DMS153 treated with DMSO at 0.1 percent for 48 hours (cell line): ENCODE measurements around the gene SLC12A9.

Experiments
- DNase-seq: peaks from one replicate; lab custom pipeline; 2025; ENCODE audit not compliant: unreplicated experiment; lab: John Stamatoyannopoulos, UW

Gene SLC12A9

DNA sequence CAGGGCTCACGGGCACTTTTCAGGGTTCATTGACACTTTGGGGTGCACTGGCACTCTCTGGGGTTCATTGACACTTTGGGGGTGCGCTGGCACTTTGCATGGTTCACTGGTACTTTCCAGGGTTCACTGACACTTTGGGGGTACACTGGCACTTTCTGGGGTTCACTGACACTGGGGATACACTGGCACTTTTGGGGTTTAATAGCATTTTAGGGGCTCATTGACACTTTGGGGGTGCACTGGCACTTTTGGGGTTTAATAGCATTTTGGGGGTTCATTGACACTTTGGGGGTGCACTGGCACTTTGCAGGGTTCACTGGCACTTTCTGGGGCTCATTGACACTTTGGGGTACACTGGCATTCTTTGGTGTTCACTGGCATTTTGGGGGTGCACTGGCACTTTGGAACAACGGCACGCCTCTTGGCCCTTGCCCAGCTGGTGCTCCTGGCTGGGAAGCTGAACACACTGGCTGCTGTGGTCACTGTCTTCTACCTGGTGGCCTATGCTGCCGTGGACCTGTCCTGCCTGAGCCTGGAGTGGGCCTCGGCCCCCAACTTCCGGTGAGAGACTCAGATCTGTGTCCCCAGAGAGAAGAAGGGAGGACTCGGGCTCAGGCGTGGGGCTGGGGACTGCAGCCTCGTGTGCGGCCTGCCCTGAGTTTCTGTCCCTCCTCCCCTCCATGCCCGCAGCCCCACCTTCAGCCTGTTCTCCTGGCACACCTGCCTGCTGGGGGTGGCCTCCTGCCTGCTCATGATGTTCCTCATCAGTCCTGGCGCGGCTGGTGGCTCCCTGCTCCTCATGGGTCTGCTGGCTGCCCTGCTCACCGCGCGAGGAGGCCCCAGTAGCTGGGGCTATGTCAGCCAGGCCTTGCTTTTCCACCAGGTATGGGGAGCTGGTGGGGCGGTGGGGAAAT lies 8.4 kb downstream of the SLC12A9 start:
- DNase-seq, result no peak

DNA sequence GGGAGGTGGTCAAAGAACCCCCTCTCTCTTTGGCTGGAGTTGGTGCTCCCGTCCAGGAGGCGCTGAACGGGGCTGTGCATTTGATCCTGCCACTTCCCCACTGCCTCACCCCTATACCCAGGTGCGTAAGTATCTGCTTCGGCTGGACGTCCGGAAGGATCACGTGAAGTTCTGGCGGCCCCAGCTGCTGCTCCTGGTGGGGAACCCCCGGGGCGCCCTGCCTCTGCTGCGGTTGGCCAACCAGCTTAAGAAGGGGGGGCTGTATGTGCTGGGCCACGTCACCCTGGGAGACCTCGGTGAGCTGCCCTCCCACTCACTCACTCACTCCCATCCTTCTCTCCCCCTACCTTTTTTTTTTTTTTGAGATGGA lies 9.1 kb downstream of the SLC12A9 start:
- DNase-seq, result no peak

DNA sequence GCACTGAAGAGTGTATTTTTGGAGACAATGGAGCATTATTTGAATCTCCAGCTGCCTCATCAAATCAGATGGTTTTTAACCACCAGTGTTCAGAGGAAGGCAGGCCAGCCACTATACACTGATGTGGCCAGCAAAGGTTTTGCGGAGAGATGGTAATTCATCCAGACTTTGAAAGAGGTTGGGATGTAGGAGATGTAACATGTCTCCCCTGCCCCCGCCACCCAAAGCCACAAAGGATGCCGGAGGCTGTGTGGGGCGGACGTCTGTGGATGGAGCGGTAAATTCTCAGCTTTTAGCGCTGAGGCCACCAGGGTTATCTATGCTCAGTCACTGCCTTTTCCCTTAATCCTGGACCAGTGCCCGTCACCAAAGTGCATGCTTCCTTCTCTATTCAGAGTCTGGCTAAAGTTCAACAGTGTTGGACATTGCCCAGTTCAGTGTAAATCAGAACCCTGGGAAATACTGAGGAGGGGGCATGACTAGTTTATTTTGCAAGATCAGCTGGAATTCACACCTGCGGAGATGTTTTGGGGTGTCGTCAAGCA lies 11.0 kb downstream of the SLC12A9 start:
- no peak for DNase-seq

DNA sequence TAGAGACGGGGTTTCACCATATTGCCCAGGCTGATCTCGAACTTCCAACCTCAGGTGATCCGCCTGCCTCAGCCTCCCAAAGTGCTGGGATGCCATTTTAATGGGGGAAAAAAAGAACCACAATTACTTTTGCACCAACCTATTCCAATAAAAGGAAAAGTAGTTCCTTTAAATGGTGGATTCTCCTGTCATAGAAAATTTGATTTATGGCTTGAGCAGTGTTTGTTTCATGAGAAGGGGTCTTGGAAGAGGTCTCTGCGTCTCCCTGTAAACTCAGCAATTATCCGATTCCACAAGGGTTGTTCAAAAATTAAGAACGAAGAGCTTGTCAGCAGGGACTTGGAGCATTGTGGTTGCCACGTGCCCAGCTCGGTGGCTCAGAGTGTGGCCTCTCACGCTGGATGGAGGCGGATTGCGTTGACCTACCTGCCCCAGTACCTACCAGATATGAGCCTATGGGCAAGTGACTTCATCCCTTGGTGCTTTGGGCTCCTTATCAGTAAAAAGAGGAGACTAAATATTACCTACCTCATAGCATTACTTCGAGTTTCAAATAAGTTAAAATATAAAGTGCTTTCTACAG lies 11.8 kb downstream of the SLC12A9 start:
- DNase-seq, result no peak

DNA sequence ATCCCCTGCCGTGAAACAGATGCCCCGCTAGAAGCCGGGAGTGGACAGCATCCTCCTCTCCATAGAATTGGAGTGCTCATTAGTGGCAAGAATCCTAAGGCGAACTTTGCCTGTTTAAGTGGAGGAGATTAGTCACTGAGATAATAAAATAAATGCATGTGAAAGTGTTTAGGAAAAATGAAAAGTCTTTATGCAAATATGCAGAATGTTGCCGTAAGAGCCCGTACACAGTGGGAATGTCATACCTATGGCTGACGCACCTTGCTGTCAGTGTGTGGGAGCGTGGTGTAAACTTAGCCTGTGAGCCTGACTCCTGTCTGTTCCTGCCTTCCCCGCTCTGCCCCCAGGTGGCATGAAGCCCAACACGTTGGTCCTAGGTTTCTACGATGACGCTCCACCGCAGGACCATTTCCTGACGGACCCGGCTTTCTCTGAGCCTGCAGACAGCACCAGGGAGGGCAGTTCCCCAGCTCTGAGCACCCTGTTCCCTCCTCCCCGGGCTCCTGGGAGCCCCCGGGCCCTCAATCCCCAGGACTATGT lies 12.9 kb downstream of the SLC12A9 start:
- DNase-seq, result peak; percentile 39

DNA sequence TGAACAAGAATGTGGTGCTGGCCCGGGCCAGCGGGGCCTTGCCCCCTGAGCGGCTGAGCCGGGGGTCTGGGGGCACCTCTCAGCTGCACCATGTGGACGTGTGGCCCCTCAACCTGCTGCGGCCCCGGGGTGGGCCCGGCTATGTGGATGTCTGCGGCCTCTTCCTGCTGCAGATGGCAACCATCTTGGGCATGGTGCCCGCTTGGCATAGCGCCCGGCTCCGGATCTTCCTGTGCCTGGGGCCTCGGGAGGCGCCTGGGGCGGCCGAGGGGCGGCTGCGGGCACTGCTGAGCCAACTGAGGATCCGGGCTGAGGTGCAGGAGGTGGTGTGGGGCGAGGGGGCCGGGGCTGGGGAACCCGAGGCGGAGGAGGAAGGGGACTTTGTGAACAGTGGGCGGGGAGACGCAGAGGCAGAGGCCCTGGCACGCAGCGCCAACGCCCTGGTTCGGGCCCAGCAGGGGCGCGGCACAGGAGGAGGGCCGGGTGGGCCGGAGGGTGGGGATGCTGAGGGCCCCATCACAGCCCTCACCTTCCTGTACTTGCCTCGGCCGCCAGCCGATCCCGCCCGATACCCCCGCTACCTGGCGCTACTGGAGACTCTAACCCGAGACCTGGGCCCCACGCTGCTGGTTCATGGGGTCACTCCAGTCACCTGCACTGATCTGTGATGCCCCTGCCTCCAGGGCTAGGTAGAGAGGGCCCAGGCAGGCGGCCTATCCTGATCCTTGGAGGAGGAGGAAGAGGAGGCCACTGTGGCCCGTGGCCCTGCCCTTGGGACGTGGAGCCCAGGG lies 13.6 kb downstream of the SLC12A9 start:
- peak; percentile 41 for DNase-seq

DNA sequence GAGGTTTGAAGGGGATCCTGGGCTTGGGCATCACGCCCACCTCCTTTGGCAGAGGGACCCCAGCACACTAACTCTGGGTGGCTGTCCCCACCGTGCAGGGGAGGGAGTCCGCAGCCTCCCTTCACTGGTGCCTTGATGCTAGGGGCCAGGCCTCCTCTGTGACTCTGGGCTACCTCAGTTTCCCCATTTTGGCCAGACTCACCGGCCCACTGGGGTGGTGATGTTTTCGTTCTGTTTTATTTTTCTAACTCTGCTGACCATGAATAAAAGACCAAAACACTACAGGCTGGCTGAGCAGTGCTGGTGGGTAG lies 14.2 kb downstream of the SLC12A9 start:
- DNase-seq, result no peak

DNA sequence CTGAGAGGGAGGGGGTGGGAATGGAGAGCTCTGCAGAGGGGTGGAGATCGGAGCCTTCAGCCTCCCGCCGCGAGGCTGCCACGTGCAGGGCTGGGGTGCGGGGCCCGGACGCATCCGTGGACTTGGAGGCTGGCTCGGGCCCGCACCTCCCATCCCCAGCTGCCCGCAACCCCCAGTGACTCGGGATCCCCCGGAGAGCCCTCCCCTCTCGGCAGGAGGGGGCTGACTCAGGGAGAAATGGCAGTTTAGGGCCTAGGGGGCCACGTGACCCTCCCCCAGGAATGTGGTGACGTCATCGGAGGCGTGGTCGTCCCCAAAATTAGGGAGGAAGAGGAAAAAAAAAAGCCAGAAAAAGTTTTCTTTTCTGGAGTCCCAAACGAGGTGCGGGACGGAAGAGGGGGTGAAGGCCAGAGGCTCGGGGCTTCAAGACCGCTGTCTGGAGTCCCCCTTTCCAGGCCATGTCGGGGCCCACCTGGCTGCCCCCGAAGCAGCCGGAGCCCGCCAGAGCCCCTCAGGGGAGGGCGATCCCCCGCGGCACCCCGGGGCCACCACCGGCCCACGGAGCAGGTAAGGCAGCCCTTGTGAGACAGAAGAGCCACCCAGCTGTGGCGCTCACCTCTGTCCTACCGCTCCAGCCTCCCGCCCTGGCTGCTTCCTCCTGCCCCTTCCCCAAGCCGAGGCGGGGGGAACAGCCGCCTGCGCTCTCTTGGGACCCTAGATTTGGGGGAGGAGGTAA lies 14.7 kb downstream of the SLC12A9 start, which contains the start of gene TRIP6:
Gene TRIP6, plus strand, starts transcription at position 348 of the 736 bp plus-strand sequence. Its CDS starts 111 bp downstream, at position 459.
- DNase-seq, result peak; percentile 14

DNA sequence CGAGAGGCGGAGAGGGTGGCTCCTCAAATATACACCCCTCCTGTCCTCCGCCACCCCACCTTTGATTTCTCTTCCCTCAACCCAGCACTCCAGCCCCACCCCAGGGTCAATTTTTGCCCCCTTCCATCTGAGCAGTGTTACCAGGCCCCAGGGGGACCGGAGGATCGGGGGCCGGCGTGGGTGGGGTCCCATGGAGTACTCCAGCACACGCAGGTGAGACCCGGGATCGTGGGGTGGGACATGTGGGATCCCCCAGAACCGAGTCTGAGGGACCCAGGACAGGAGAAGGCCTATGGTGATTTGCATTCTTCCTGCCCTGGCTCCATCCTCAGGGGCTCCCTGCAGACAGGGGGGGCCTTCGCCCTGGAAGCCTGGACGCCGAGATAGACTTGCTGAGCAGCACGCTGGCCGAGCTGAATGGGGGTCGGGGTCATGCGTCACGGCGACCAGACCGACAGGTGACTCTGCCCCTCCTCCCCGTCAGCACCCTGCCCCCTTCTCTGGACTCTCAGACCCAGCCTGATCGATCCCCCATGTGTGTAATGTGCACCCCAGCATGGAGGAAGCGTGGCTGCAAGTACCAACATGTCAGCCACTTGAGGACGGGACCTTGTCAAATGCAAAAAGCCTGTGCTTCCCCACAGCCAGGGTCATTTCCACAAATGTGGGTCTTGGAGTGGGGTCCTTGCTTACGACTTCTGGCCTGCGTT lies 15.4 kb downstream of the SLC12A9 start:
- DNase-seq, result no peak

DNA sequence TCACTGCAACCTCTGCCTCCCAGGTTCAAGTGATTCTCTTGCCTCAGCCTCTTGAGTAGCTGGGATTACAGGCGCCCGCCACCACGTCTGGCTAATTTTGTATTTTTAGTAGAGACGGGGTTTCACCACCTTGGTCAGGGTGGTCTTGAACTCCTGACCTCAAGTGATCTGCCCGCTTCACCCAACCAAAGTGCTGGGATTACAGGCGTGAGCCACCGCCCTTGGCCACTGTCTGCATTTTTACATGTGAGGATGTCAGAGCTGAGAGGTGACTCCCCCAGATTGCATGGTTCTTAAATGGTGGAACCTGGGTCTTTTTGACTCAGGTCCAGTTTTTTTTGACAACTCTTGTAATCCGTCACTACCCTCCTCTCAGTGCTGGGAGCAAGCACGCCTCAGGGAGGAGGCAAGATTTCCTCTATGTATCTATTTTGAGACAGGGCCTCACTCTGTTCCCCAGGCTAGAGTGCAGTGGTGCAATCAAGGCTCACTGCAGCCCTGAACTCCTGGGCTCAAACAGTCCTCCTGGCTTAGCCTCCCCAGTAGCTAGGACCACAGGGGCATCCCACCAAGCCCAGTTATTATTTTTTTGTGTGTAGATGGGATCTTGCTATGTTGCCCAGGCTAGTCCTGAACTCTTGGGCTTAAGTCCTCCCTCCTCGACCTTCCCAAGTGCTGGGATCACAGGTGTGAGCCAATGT lies 21.2 kb downstream of the SLC12A9 start:
- DNase-seq, result no peak

DNA sequence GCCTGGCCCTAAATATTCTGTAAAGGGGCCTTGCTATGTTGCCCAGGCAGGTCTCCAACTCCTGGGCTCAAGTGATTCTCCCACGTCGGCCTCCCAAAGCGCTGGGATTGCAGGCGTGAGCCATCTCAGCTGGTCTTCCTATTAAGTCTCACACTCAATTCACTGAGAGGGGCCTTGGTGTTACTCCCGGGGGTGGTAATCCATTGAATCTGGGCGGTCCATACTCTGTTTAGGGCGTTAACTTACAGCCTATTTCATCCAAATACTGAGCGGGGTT lies 21.7 kb downstream of the SLC12A9 start:
- DNase-seq, result no peak

DNA sequence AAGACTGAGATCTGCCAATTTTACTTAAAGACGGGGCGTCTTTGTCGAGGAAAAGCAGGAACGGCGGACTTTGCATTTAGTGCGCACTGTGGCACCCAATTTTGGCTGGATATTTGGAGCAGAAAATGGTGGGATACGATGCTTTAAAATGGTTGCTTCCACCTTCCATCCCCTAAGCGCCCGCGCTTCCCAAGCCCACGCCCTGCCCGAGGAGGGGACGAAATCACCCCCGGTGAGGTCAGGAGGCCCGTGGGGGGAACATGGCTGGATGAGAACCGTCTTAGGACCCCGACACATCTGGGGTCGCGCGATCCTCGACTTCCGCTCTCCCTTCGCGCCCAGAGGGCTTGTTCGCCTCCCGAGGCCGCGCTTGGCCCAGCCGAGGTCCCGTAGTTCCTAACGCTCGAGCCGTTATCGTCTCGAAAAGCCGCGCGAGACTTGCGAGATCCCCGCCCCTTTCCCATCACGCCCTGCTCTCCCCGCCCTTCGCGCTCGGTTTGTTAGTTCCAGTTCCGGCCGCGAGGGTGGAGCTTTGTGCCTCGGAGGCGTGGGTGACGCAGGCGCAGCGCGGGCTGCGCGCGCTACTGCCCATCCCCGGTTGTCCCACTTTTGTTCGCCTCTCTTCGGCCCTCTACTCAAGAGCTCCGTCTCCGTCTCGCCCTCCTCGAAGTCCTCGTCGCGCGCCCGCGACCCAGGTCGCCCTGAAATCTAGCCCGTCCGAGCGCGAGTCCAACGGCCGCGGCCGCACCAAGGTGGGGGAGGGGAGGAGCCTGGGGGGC lies 22.3 kb downstream of the SLC12A9 start, which contains the start of gene SRRT:
Gene SRRT, plus strand, starts transcription at position 527 of the 779 bp plus-strand sequence. CDS start 488 bp downstream, outside the sequence.
- DNase-seq, result peak; percentile 94

DNA sequence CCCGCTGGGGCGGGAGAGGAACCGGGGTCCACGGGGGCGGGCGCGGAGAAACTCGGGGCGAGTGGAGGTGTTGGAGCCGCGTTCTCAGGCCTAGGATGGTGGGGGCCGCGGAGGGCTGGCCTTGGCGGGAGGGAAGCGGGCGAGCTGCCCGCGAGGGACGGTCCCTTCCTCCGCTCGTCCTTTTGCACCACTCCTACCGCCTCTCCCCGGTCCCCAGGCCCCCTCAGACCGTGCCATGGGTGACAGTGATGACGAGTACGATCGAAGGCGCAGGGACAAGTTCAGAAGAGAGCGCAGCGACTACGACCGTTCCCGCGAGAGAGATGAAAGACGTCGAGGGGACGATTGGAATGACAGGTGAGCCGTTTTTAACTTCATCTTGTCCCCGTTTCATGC lies 22.8 kb downstream of the SLC12A9 start:
- no peak for DNase-seq

DNA sequence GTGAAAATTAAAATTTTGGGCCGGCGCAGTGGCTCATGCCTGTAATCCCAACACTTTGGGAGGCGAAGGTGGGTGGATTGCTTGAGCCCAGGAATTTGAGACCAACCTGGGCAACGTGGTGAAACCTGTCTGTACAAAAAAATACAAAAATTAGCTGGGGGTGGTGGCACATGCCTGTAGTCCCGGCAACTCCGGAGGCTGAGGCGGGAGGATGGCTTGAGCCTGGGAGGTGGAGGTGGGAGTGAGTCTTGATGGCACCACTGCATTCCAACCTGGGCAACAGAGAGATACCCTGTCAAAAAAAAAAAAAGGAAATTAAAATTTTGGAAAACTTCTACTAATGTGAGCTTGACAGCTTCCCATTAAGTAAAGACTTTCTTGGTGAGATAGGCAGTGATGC lies 25.5 kb downstream of the SLC12A9 start:
- no peak for DNase-seq

DNA sequence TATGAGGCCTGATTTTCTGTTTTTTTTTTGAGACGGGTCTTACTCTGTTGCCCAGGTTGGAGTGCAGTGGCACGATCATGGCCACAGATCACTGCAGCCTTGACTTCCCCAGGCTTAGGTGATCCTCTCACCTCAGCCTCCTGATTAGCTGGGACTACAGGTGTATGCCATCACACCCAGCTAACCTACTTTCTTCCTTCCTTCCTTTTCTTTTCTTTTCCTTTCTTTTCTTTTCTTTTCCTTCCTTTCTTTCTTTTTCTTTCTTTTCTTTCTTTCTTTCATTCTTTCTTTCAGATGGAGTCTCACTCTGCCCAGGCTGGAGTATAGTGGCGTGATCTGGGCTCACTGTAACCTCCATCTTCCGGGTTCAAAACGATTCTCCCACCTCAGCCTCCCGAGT lies 26.2 kb downstream of the SLC12A9 start:
- no peak for DNase-seq

DNA sequence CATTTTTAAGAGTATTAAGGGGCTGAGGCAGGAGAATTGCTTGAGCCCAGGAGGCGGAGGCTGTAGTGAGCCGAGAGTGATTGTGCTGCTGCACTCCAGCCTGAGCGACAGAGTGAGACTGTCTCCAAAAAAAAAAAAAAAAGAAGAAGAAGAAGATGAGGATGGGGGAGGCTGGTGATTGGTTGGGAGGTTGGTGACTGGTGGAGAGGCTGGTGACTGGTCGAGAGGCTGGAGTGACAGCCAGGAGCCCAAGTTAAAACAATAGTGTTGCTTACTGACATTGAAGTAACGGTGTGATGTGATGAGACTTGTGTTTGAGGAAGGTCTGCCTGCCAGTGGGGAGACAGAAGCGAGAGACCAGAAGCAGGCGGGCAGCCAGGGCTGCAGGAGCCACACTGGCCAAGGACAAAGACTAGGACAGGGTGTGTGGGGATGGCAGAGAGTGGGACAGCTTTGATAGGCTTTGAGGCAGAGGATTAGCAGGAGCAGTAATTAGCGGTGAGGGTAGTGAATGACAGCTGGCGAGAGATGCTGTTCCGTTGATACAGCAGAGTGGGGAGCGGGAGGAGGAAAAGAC lies 27.3 kb downstream of the SLC12A9 start:
- DNase-seq, result no peak

DNA sequence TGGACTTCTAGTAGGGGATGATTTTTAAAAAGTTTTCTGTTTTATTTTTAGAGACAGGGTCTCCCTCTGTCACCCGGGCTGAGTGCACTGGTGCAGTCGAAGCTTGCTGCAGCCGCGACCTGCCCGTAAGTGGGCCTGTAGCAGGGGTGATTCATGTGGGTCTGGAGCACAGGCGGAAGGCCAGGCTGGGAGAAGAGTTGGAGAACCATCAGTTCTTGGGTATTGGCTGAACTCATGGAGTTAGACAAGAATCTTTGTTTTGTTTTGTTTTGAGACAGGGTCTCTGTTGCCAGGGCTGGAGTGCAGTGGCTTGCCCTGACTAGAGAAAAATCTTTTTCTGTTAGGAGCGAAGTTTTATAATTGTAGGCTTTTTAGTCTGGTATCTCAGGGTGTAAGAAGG lies 28.1 kb downstream of the SLC12A9 start:
- no peak for DNase-seq

DNA sequence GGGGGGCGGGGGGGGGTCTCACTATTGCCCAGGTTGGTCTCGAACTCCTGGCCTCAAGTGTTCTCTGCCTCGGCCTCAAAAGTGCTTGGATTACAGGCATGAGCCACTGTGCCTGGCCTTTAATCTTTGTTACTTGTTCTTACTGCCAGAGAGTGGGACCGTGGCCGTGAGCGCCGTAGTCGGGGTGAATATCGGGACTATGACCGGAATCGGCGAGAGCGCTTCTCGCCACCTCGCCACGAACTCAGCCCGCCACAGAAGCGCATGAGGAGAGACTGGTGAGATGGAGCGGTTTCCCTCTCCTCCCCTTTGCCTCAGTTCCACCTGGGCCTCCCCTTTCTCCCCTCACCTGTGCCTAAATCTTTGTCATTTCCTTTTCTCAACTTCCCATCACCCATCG lies 28.6 kb downstream of the SLC12A9 start:
- no peak for DNase-seq
